Measurements from ENCODE around the gene NEUROG1.

DNA sequence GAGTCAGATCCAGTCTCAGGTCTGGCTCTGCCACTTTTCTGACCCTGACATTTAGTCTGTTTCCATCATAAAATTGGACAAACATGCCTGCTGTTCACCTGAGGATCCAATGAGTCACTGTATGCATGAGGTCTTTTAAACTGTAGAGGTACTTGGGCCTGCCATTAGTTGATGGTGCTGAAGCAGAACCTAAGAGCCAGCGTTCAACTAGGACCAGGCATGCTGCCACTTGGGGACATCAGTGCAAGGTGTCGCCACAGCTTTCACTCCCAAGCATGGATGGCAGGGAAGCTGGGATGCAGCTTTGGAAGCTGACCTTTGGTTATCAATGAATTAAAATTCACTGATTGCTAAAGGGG is 37.1 kb downstream of the NEUROG1 start:
- TF ChIP-seq, protein P1, sequence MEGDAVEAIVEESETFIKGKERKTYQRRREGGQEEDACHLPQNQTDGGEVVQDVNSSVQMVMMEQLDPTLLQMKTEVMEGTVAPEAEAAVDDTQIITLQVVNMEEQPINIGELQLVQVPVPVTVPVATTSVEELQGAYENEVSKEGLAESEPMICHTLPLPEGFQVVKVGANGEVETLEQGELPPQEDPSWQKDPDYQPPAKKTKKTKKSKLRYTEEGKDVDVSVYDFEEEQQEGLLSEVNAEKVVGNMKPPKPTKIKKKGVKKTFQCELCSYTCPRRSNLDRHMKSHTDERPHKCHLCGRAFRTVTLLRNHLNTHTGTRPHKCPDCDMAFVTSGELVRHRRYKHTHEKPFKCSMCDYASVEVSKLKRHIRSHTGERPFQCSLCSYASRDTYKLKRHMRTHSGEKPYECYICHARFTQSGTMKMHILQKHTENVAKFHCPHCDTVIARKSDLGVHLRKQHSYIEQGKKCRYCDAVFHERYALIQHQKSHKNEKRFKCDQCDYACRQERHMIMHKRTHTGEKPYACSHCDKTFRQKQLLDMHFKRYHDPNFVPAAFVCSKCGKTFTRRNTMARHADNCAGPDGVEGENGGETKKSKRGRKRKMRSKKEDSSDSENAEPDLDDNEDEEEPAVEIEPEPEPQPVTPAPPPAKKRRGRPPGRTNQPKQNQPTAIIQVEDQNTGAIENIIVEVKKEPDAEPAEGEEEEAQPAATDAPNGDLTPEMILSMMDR (conservative IDR thresholded peaks at IDR 0.05; ENCODE audit: low read depth in 2 of 2), result no peak
- TF ChIP-seq POLR2AphosphoS5 (IDR thresholded peaks at IDR 0.05; ENCODE audit: low read depth) (no peak), EZH2 (IDR thresholded peaks at IDR 0.05; ENCODE audit: low read depth, unreplicated experiment) (no peak)
- TF ChIP-seq, protein P2, sequence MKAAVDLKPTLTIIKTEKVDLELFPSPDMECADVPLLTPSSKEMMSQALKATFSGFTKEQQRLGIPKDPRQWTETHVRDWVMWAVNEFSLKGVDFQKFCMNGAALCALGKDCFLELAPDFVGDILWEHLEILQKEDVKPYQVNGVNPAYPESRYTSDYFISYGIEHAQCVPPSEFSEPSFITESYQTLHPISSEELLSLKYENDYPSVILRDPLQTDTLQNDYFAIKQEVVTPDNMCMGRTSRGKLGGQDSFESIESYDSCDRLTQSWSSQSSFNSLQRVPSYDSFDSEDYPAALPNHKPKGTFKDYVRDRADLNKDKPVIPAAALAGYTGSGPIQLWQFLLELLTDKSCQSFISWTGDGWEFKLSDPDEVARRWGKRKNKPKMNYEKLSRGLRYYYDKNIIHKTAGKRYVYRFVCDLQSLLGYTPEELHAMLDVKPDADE (IDR thresholded peaks at IDR 0.05), result no peak
- TF ChIP-seq, protein P3, sequence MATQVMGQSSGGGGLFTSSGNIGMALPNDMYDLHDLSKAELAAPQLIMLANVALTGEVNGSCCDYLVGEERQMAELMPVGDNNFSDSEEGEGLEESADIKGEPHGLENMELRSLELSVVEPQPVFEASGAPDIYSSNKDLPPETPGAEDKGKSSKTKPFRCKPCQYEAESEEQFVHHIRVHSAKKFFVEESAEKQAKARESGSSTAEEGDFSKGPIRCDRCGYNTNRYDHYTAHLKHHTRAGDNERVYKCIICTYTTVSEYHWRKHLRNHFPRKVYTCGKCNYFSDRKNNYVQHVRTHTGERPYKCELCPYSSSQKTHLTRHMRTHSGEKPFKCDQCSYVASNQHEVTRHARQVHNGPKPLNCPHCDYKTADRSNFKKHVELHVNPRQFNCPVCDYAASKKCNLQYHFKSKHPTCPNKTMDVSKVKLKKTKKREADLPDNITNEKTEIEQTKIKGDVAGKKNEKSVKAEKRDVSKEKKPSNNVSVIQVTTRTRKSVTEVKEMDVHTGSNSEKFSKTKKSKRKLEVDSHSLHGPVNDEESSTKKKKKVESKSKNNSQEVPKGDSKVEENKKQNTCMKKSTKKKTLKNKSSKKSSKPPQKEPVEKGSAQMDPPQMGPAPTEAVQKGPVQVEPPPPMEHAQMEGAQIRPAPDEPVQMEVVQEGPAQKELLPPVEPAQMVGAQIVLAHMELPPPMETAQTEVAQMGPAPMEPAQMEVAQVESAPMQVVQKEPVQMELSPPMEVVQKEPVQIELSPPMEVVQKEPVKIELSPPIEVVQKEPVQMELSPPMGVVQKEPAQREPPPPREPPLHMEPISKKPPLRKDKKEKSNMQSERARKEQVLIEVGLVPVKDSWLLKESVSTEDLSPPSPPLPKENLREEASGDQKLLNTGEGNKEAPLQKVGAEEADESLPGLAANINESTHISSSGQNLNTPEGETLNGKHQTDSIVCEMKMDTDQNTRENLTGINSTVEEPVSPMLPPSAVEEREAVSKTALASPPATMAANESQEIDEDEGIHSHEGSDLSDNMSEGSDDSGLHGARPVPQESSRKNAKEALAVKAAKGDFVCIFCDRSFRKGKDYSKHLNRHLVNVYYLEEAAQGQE (IDR thresholded peaks at IDR 0.05; ENCODE audit: unreplicated experiment), result no peak
